GM21390 (cell line): ENCODE data around the gene GHR.

ENCODE experiments used
- ATAC-seq: cut with Tn5 transposase; IDR thresholded peaks from one replicate; pipeline ENCODE4 v1.9.1; 2021; ENCODE audit not compliant: unreplicated experiment

Gene GHR

GRCh38 chr5:42461507-42461906, 38.3 kb downstream of the GHR start:
- no peak for ATAC-seq

GRCh38 chr5:42462083-42462482, 38.8 kb downstream of the GHR start:
- no peak for ATAC-seq

DNA sequence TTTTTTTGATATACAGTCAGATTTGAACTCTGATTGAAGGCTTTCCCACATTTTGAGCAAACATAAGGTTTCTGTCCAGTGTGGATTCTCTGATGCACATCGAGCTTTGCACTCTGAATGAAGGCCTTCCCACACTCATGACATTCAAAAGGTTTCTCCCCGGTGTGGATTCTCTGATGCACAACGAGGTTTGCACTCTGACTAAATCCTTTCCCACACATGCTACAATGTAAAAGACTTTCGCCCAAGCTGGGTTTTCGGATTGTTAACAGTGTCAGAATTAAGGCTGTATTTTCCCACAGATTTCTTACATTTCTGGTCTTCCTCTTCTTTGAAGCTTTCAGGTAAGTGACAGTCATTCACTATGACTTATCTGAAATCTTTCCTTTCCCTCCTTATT, 44.3 kb downstream of the GHR start:
- no peak for ATAC-seq

DNA sequence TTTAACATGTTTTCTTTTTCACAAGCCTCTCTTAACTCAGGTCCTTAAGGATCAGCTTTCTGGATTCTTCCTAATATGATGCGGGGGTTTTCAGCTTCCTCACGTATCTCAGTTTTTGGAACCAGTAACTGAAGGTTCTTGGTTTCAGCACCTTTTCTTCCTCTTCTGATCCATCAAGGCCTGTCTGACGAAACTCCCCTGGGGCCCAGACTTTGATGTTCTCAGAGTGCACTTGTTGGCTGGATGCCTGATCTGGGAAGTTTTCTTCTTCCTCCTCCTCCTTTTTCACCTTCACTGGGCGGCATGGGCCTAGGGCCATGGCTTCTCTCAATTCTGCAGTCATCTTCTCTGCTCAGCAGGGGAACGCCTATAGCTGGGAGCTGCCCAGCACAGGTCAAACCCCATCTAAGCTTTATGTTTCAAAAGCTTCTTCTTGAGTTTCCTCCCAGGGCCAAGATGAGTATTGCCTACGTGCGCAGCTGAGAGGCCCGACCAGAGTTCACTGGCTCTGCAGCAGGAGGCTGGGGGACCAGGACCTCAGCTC, 44.8 kb downstream of the GHR start:
- no peak for ATAC-seq

- ATAC-seq, result peak; percentile 83
These were observed 60.4 kb downstream of the GHR start for GRCh38 chr5:42483472-42484154.

GRCh38 chr5:42487077-42487476, 63.8 kb downstream of the GHR start:
- ATAC-seq, result no peak

DNA sequence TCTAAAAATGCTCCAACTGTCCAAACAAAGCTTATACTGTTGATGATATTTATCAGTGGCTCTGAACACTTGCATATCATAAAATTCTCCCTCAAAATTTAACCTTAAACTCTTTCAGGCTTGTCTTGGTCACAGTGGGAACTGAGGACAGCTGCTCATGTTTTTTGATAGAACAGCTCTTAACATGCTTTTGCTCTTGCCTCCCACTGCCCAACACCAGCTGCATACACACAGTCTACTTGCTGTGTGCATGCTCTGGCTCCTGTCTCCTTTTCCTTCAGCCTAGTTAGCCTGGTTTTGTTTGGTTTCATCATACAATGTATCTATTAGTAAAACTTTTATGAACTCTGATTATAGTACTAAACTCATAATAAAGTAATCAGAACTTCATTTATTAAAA, 64.6 kb downstream of the GHR start:
- no peak for ATAC-seq

GRCh38 chr5:42490831-42491230, 67.6 kb downstream of the GHR start:
- no peak for ATAC-seq

DNA sequence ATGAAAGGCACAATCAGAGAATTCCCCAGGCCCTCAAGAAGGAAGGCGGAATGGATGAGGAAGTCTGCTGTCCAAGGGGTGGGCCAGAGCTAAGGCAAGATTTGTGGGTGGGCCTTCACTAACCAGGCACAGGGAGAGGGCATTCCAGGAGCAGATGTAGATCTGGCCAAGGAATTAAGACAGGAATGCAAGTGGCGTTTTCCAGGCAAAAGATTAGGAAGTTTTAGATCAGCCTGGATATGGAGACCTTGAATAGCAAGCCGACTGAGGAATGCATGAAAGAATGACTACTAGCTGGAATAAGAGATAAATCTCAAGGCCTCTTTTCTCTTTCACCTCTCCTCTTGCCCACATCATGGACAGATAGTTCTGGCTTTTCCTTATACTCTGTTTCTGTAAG, 68.5 kb downstream of the GHR start:
- ATAC-seq, result no peak

DNA sequence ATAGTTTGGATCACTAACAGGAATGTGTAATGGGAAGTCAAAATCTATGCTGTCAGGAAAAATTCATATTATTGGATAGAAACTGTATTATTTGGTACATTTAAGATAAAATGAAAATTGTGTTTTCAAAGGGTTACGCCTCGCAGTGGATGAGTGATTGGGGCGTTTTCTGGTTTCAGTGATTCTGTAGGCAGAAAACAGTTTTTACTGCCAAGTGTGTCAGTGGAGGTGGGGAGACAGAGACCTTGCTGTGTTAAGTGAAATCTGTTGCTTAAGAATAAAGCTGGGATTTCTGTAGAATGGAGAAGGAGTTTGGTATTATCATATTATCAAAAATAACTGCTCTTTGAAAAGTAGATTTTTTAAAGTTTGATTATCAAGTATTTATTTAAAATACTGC, 69.7 kb downstream of the GHR start:
- ATAC-seq, result no peak

DNA sequence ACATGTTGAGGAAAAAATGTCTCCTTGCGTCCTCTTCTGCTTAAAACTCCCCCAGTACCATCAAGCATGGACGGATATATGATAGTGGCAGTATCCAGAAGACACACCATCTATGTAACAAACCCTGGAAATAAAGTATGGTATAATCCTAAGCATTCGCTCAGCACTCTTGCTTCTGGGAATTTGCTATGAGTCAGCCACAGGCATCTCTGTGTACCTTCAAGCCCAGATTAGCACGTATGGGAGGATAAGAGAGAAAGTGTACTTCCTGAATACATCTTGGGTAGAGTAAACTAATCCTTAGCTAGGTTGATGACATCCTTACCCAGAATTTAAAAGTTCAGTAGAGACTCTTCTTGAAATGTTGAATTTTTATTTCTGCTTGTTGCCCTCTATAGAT, 71.2 kb downstream of the GHR start:
- no peak for ATAC-seq

- ATAC-seq, result no peak
These were observed 72.7 kb downstream of the GHR start for GRCh38 chr5:42495914-42496313.

GRCh38 chr5:42496397-42497156, 73.3 kb downstream of the GHR start:
- ATAC-seq, result no peak

DNA sequence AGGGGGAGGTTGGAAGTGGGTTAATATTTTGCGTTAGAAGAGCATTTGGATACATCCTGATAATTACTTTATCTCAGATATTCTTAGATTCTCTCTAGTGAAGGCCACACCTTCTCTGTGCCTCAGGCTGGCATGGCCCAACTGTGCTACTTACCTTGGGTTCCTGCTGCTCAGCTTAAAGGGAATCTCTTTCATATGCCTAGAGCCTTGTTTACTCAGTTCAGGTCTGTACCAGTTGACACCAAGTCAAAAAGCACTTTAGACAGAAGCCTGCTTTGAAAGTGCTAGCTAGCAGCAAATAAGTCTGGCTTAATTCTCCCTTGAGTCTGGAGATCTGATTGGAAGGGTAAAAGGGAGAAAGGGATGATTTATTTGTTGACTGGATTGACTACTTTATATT, 74.8 kb downstream of the GHR start:
- ATAC-seq, result no peak

- no peak for ATAC-seq
These were observed 75.8 kb downstream of the GHR start for GRCh38 chr5:42499016-42499415.

DNA sequence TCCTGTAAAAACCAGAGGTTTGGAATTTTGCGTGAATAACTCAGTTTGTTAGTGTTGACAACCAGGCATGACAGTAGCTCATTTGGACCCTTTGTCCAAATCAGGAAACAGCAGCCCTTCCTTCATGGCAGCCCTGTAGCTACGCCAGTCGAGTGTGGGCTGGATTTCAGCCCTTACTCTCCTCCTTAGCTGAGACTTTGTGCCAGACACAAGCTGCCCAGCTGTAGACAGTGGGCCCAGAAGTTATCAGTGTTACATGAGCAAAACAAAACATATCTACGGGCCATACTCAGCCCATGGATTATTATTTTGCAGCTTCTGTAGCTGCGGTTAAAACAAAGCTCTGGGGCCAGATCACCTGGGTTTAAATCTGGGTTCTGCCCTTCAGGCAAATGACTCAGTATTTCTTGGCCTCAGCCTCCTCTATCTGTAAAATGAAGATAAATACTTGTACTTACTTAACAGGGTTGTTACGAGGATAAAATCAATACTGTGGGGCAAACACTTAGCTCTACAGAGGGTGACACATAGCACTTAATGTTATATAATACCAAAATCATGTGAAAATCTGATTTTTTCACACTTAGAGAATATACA, 76.9 kb downstream of the GHR start:
- ATAC-seq, result no peak

GRCh38 chr5:42502613-42503470, 79.6 kb downstream of the GHR start:
- ATAC-seq, result no peak

- no peak for ATAC-seq
These were observed 83.4 kb downstream of the GHR start for GRCh38 chr5:42506662-42507061.

DNA sequence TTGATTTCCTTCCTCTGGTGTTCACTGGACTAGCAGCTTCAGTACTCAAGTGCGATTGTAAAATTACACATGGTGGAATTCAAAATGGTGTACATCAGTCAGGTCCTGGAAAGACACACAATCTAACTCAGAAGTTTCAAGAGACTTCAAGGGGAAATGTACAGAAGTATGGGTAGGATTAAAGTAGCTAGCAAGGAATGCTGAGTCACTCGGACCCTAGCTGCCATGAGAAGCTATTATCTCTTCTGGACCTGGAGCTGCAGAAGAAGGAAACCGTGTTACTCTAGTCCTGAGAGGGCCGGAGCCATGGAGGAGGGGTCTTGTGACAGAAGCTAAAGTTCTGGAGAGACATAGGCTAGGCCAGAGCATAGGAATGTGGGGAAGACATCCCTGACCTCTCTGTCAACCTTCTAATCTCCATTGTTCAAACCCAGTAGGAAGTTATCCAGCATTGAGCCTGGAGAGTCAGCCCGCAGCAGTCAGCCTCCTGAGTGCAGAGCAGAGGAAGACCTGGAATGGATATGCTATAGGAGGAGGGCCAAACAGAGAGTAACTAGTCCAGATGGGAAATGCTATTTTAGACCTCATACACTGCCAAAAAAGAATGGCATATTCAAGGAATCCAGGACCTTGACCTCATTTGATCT, 84.3 kb downstream of the GHR start:
- no peak for ATAC-seq

GRCh38 chr5:42513246-42513645, 90.0 kb downstream of the GHR start:
- no peak for ATAC-seq

- ATAC-seq, result no peak
These were observed 91.5 kb downstream of the GHR start for GRCh38 chr5:42514754-42515153.
